Measurements from ENCODE around the gene VIPR2. TPM values are rescaled to one million over a fixed set of nuclear protein-coding genes. Genes with fewer than 3 reads are reported as not detected.

VIPR2 gene
- total RNA-seq, 1 donor from 2014 or later: 0.07 TPM

DNA sequence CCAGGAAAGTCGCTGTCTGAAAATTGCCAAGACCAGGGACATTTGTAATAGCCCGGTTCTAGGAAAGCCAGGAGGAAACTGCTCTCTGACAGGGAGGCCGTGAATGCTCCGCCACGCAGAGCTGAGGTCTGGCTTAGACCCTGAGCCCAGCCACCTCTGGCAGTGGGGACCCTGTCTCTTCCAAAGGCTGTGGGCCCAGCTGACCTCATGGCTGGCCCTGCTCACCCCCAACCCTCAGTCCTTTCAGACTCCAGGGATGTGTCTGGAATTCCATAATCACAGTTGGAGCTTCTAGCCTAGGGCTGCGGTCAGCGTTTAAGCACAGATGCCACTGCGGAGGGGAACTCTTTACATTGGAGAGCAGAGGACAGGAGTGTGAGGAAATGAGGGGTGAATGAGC lies 6.6 kb upstream of the VIPR2 start:
- DNase-seq (ENCODE audit: low spot score): no peak
- Mint-ChIP-seq H3K4me3 (ENCODE audit: unreplicated experiment) (no peak overlapping the region), H3K27me3 (ENCODE audit: low read depth) (peaks cover 20% of the 10 kb centered on the region), H3K9me3 (ENCODE audit: low read depth) (no peaks in the 10 kb centered on the region), H3K27ac (ENCODE audit: unreplicated experiment) (no peak overlapping the region), H3K4me1 (ENCODE audit: low read depth) (no peaks in the 10 kb centered on the region), H3K36me3 (ENCODE audit: low read depth) (no peaks in the 10 kb centered on the region)
- TF ChIP-seq, protein P1, sequence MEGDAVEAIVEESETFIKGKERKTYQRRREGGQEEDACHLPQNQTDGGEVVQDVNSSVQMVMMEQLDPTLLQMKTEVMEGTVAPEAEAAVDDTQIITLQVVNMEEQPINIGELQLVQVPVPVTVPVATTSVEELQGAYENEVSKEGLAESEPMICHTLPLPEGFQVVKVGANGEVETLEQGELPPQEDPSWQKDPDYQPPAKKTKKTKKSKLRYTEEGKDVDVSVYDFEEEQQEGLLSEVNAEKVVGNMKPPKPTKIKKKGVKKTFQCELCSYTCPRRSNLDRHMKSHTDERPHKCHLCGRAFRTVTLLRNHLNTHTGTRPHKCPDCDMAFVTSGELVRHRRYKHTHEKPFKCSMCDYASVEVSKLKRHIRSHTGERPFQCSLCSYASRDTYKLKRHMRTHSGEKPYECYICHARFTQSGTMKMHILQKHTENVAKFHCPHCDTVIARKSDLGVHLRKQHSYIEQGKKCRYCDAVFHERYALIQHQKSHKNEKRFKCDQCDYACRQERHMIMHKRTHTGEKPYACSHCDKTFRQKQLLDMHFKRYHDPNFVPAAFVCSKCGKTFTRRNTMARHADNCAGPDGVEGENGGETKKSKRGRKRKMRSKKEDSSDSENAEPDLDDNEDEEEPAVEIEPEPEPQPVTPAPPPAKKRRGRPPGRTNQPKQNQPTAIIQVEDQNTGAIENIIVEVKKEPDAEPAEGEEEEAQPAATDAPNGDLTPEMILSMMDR (IDR thresholded peaks at IDR 0.05): no peak

DNA sequence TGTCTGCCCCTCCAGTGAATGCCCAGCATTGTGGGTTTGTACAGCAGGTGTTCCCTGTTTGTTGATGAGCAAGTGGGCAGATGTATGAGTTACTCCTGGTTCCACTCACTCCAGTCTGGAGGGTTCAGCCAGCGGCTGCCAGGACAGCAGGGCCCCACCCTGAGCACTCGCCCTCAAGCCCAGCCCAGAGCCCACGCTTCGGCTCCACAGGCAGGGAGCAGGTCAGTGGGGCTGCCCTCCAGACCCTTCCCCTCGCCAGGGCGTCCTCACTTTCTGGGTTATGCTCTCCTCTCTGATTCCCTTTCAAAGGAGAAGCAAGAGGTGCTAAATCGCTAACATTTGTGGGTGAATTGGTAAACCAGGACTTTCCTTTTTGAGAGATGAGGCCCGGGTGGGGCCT lies 4.8 kb upstream of the VIPR2 start:
- H3K4me3 Mint-ChIP-seq (ENCODE audit: unreplicated experiment): no peak overlapping the region
- TF ChIP-seq, protein P1 (IDR thresholded peaks at IDR 0.05): no peak
- no peak for DNase-seq (ENCODE audit: low spot score)
- H3K27ac Mint-ChIP-seq (ENCODE audit: unreplicated experiment): no peak overlapping the region
- H3K36me3 Mint-ChIP-seq (ENCODE audit: low read depth): no peaks in the 10 kb centered on the region
- H3K27me3 Mint-ChIP-seq (ENCODE audit: low read depth): peaks cover 23% of the 10 kb centered on the region
- H3K4me1 Mint-ChIP-seq (ENCODE audit: low read depth): no peaks in the 10 kb centered on the region
- no peaks in the 10 kb centered on the region for H3K9me3 Mint-ChIP-seq (ENCODE audit: low read depth)

DNA sequence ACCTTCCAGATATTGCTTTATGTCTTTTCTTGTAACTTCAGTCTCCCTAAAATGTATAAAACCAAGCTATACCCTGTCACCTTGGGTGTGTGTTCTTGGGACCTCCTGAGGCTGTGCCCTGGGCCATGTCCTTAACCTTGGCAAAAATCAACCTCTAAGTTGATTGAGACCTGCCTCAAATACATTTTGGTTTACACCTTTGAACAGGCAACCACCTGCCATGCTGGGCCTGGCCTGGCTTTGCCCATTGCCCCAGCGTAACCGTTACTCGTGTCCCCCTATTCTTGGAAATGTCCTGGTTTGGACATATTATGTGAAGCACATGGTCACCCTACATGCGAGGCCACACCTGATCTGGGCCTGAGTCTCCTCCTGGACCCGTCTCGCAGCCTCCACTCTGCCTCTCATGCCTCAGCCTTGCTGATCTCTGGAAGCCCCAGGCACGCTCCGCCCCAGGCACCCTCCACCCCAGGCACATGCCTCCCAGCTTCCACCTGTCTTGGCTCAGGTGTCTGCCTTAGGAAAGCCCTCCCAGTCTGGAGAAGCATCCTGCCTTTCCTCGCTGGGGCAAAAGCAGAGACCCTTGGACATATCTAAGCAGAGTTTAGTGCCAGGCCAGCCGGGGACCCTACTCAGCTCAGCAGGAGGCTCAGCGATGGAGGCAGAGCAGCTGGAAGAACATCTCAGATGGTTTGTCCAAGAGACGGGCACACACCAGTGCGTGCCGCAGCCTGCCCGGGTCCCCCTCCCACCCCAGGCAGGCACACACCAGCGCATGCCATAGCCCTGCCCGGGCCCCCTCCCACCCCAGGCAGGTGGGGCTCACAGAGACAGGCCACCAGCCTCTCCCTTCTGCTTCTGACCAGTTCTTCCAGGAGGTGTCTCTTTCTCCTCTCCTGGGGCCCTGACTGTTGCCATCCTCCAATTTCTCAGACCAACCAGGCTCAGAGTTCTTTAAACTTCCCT lies 4.0 kb upstream of the VIPR2 start:
- H3K4me1 Mint-ChIP-seq (ENCODE audit: low read depth): peaks cover 5% of the 10 kb centered on the region
- H3K9me3 Mint-ChIP-seq (ENCODE audit: low read depth): no peaks in the 10 kb centered on the region
- no peaks in the 10 kb centered on the region for H3K36me3 Mint-ChIP-seq (ENCODE audit: low read depth)
- peaks cover 28% of the 10 kb centered on the region for H3K27me3 Mint-ChIP-seq (ENCODE audit: low read depth)
- no peak overlapping the region for H3K4me3 Mint-ChIP-seq (ENCODE audit: unreplicated experiment)
- no peak for DNase-seq (ENCODE audit: low spot score)
- H3K27ac Mint-ChIP-seq (ENCODE audit: unreplicated experiment): no peak overlapping the region
- TF ChIP-seq, protein P1 (IDR thresholded peaks at IDR 0.05): no peak

DNA sequence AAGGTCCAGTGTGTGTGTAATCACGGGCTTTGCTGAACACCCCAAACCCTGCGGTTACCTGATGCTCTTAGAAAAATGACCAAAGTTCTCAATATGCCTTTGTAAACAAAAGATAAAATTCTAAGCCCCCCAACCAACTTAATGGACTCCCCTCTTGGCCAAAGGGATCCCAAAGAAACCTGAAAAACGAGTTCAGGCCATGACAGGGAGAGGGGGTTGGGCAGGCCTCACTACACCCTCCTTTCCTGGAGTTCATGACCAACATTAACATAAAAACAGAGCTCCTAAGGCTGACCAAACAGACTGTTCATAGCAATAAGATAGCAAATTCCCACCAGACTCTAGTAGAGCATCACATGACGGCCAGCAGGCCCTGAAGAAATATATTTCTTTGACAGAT lies 3.0 kb upstream of the VIPR2 start:
- no peak for DNase-seq (ENCODE audit: low spot score)
- no peak overlapping the region for H3K27ac Mint-ChIP-seq (ENCODE audit: unreplicated experiment)
- no peaks in the 10 kb centered on the region for H3K9me3 Mint-ChIP-seq (ENCODE audit: low read depth)
- no peaks in the 10 kb centered on the region for H3K36me3 Mint-ChIP-seq (ENCODE audit: low read depth)
- peaks cover 7% of the 10 kb centered on the region for H3K4me1 Mint-ChIP-seq (ENCODE audit: low read depth)
- H3K4me3 Mint-ChIP-seq (ENCODE audit: unreplicated experiment): no peak overlapping the region
- peaks cover 33% of the 10 kb centered on the region for H3K27me3 Mint-ChIP-seq (ENCODE audit: low read depth)
- TF ChIP-seq, protein P1 (IDR thresholded peaks at IDR 0.05): no peak

DNA sequence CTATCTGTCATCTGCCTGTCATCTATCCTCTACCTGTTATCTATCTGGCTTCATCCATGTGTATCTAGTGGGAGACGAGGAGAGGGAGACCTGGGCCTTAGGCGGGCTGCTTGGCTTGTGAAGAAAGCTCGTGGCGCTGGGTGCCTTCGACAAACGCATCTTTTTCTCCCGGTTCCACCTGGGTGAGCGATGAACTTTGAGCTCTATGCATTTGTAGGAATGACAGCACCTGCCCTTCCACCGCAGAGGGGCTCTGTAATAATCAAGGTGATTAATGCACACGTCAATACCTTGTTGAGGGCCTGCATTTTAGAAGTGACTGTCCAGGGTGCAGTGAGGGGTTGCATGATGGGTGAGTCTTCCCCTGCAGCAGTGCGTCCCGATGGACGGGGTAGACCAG lies 2.6 kb upstream of the VIPR2 start:
- no peak overlapping the region for H3K4me3 Mint-ChIP-seq (ENCODE audit: unreplicated experiment)
- no peak for DNase-seq (ENCODE audit: low spot score)
- TF ChIP-seq, protein P1 (IDR thresholded peaks at IDR 0.05): no peak
- no peaks in the 10 kb centered on the region for H3K9me3 Mint-ChIP-seq (ENCODE audit: low read depth)
- peaks cover 36% of the 10 kb centered on the region for H3K27me3 Mint-ChIP-seq (ENCODE audit: low read depth)
- no peaks in the 10 kb centered on the region for H3K36me3 Mint-ChIP-seq (ENCODE audit: low read depth)
- H3K4me1 Mint-ChIP-seq (ENCODE audit: low read depth): peaks cover 7% of the 10 kb centered on the region
- H3K27ac Mint-ChIP-seq (ENCODE audit: unreplicated experiment): no peak overlapping the region

Measured in chondrocyte (in vitro differentiated cells).